Occipital lobe (tissue), 2 donors: Measurements from ENCODE around the gene ALG12. TPM values are rescaled to one million over a fixed set of nuclear protein-coding genes. Genes with fewer than 3 reads are reported as not detected.

Experiments
- DNase-seq: peaks from one replicate; lab custom pipeline; 2025; lab: John Stamatoyannopoulos, UW
- total RNA-seq: library from RNA; depleted of rRNA; stranded (reverse); fragments of >200 nt; gene quantifications from one replicate; pipeline ENCODE4 v1.2.3, GENCODE V29; 2014

ALG12 gene
- total RNA-seq, 1 donor from 2014 or later = 11.7 TPM

DNA sequence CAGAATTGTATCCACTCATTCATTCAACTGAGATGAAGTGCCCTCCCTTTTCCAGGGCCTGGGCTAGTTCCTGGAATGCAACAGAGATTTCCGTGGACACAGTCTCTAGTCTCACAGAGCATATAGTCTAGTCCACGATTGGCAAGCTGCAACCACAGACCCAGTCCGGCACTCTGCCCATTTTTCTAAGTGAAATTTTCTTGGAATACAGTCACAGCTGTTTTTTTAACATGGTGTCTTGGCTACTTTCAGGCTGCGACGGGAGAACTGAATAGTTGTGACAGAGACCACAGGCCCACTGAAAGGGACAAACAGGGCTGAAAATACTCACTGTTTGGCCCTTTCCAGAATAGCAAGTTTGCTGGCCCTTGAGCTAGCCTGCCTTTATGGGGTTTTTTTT lies 29.2 kb downstream of the ALG12 start:
- no peak for DNase-seq

DNA sequence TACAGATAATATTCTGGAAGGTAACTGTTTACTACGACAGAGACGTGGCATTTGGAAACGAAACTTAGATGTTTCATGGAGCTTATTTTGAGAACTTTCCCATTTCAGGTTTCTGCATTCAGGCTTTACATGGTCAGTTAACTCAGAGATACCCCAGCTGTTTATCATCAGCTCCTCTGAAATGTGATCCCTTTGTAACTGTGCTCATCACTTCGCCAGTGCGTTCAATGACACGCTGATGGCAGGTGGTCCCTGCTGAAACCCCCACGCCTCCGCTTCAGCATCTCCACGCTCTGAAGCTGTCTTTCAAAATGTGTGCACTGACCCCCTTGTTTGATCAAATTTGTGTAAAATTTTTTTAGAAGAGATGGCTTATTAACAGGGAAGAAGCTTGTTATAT lies 30.5 kb downstream of the ALG12 start:
- DNase-seq = no peak

DNA sequence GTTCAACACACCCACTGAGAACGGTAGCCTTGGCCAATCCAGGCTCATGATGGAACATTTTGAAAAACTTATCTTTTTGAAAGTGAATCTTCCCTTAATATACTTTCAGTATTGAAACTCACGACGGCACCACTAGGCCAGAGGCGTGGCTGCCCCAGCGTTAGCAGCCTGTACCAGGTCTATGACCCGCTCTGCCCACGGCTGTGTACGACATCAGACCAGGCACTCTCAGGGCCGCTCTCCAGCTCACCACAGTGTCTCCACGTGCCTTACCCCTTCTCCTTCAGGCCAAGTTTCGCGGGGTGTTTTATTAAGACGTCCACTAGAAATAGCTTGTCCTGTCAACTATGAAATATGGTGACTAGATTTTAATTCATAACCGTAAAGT lies 31.2 kb downstream of the ALG12 start:
- DNase-seq = no peak

DNA sequence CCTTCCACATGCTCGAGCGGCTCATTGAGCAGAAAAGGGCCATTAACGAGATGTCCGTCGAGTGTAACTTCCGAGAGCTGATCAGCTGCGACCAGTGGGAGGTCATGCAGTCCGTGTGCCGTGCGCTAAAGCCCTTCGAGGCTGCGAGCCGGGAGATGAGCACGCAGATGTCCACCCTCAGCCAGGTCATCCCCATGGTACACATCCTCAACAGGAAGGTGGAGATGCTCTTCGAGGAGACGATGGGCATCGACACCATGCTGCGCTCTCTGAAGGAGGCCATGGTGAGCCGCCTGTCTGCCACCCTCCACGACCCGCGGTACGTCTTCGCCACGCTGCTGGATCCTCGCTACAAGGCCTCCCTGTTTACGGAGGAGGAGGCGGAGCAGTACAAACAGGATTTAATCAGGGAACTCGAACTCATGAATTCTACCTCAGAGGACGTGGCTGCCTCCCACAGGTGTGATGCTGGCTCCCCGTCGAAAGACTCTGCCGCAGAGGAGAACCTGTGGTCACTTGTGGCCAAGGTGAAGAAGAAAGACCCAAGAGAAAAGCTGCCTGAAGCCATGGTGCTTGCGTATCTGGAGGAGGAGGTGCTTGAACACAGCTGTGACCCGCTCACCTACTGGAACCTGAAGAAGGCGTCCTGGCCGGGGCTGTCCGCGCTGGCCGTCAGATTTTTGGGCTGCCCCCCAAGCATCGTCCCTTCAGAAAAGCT lies 31.7 kb downstream of the ALG12 start:
- no peak for DNase-seq

DNA sequence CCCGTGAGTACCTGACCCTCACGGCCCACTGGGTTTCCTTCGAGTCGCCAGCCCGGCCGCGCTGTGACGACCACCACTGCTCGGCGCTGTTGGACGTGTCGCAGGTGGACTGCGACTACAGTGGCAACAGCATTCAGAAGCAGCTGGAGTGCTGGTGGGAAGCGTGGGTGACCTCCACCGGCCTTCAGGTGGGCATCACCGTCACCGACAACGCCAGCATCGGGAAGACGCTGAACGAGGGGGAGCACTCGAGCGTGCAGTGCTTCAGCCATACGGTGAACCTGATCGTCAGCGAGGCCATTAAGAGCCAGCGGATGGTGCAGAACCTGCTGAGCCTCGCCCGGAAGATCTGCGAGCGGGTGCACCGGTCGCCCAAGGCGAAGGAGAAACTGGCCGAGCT lies 32.4 kb downstream of the ALG12 start:
- DNase-seq = no peak

DNA sequence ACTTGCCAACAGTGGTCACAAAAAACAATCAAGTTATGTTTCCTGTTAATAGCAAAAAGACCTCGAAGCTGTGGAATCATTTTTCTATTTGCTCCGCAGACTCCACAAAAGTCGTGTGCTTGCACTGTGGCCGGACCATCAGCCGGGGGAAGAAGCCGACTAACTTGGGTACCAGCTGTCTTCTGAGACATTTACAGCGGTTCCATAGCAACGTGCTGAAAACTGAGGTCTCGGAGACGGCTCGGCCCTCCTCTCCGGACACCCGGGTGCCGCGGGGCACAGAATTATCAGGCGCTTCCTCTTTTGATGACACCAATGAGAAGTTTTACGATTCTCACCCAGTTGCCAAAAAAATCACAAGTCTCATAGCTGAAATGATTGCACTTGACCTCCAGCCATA lies 33.0 kb downstream of the ALG12 start:
- DNase-seq = no peak

DNA sequence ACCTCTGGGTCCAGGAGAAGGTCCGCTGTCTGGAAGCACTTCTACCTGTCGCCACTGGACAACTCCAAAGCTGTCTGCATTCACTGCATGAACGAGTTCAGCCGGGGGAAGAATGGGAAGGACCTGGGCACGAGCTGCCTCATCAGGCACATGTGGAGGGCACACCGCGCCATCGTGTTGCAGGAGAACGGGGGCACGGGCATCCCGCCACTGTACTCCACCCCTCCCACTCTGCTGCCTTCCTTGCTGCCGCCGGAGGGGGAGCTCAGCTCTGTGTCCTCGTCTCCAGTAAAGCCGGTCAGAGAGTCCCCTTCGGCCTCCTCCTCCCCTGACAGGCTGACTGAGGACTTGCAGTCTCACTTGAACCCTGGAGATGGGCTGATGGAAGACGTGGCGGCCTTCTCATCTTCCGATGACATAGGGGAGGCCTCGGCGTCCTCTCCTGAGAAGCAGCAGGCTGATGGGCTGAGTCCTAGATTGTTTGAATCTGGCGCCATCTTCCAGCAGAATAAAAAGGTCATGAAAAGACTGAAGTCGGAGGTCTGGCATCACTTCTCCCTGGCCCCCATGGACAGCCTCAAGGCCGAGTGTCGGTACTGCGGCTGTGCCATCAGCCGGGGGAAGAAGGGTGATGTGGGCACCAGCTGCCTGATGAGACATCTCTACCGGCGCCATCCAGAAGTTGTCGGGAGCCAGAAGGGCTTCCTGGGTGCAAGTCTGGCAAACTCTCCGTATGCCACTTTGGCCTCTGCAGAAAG lies 33.6 kb downstream of the ALG12 start:
- no peak for DNase-seq

DNA sequence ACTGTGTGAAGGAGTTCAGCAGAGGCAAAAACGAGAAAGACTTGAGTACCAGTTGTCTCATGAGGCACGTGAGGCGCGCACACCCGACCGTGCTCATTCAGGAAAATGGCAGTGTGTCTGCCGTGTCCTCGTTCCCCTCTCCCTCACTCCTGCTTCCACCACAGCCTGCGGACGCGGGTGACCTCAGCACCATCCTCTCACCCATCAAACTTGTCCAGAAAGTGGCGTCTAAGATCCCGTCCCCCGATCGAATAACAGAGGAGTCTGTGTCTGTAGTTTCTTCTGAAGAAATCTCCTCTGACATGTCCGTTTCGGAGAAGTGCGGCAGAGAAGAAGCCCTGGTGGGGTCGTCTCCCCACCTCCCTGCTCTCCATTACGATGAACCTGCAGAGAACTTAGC lies 34.2 kb downstream of the ALG12 start:
- DNase-seq = no peak

DNA sequence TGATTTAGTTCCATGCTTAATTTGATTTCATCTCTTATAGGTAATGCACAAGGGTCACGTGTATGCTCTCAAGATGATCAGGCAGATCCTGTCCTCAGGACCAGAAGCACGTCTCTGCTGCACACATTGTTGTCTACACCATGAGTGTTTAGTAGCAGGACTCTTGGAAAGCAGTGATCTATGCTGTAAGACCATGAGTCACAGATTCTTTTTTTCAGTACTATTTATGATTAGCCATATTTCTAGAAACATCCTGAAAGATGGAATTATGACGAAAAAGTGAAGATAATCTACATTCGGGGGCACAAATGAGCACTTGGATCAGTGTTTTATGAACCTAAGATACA lies 35.0 kb downstream of the ALG12 start:
- no peak for DNase-seq

DNA sequence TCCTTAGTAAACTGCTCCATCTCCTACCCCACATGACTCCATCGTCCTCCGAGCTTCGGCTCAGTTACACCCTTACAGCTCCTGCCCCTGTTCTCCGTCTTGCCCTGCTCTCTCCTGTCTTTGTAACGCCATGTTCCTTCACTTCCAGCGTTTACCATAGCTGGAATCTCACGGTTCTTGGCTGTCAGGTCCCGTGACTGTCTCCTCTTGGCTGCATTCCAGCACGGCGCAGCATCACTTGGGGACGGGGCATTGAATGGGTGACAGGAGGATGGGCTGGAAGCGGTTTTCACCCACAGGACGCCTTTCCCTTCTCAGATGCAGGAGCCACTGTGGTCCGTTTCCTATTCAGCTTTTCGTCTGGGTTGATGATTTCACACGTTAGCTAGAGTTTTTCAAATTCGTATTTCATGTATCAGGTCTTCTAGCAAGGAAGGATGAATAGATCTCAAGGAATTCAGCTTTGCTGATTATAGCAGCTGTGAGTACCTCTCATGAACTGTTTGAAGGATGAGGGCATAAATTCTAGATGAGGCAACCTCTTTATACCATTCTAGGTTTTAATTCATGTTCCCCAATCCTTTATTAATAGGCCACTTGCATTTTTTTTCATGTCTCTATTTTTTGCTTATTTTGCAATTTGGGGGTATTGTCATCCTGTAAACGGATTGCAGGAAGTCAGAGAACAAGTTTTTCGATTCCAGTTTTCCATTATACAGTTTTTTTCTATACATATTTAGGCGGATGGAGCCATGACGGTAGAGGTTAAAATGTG lies 35.5 kb downstream of the ALG12 start:
- no peak for DNase-seq

DNA sequence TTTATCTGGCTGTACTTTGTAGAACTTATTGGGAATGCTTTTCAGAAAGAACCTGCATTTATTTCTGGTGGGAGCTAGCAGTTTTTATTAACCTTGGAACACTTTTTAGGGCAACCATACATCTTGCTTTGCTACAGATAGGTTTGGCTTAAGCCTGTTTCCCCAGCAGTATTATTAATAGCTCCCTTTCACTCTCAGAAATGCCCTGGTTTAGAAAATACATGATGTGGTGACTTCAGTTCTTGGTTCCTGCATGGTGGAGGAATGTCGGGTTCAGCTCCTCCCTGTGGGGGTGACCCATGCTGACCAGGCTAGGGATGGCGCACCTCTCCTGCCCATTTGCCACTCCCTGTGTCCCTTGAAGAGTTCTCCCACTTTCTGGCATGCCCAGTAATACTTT lies 36.4 kb downstream of the ALG12 start:
- DNase-seq = no peak

DNA sequence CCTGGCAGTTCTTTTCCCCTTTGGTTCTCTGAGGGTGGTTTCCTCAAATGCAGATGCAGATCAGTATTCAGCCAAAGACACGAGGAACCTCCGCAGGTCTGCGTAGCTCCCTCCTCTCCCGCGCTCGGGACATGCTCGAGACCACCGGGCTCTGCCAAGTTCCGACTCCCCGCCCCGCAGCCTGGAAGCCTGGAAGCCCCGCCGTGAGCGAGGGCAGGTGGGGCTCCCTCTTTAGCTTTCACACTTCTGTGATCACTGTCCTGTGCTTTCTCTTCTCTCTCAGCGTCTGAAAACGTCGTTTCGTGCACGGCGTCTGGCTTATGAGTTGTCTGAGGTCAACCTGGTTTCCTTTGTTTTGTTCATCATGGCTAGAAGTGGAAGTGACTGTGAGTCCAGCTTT lies 38.0 kb downstream of the ALG12 start:
- DNase-seq = no peak

DNA sequence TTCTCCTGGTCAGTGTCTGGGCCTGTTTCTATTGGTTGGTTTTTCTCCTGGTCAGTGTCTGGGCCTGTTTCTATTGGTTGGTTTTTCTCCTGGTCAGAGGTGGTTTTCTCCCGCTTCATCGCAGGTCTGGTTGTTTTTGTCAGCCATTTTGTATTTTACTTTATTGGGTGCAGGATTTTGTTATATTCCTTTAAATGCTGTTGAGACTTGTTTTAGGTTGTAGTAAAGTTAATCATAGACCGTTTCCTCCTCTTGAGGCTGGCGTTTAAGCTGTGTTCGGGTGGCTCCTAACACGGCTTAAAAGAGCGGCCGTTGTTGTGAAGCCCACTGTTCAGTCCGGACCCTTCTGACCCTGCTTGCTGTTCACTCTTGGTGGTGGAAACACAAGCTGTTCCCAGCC lies 38.4 kb downstream of the ALG12 start:
- no peak for DNase-seq

DNA sequence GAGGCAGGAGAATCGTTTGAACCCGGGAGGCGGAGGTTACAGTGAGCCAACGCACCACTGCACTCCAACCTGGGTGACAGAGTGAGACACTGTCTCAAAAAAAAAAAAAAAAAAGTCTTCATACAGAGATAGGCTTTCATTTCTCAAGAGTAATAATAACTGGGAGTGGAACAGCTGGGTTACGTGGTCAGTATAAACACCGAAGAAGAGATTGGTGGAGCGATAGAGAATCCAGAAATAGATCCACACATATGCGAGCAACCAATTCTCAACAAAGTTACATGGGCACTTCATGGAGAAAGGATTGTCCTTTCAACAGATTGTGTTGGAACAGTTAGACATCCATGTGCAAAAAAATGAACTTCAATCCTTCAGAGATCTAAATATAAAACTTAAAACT lies 40.0 kb downstream of the ALG12 start:
- no peak for DNase-seq

DNA sequence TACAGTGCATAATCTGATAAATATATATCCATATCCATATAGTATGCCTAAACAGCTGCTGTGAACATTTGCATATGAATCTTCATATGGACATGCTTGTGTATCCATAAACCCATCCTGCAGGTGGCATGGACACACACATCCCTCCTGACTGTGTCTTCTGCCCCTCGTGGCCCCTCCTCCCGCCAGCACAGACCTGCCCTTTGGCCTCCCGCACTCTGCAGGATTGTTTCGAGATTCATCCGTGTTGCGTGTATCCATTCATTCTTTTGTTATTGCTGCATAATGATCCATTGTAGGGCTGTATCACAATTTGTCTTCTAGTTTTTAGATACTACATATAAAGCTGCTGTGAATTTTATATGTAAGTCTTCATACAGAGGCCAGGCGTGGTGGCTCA lies 40.6 kb downstream of the ALG12 start:
- DNase-seq = no peak

DNA sequence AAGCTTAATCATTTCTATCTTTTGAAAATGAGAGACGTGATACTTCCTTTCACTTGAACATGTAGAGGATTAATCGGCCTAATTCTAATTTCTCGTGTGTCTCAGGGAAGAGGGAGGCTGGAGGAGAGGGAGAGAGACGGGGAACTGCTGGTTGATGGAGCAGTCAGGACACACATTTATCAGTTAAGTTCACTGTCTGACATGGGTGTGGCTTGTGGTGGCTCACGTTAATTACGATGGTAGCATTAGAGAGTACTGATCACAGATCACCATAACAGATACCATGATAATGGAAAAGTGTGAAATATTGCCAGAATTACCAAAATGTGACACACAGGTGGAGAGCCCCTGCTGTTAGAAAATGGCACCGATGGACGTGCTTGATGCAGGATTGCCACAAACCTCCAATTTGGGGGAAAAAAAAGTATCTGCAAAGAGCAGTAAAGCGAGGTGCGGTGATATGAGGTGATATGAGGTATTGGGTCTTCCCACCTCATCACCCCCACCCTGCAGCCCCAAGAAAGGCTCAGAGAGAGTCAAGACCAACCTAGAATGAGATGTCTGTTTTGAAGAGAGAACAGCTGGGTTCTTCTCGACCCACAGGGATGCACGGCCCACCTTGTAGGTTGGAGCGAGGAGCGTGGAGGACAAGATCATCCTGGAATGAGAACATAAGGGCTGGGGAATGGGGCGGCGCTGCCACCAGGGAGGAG lies 44.9 kb downstream of the ALG12 start:
- no peak for DNase-seq

DNA sequence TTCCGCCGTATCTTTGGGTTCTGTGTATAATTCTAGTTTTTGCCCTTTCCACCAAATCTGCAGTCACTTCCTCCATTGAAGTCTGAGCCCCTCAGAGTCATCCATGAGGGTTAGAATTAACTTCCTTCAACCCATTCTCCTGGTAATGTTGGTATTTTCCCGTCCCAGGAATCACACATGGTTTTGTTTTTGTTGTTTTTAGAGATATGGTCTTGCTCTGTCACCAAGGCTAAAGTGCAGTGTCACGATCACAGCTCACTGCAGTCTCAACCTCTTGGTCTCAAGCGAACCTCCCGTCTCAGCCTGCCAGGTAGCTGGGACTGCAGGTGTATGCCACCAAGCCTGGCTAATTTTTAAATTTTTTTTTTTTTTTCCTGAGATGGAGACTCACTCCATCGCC lies 45.9 kb downstream of the ALG12 start:
- DNase-seq = no peak

DNA sequence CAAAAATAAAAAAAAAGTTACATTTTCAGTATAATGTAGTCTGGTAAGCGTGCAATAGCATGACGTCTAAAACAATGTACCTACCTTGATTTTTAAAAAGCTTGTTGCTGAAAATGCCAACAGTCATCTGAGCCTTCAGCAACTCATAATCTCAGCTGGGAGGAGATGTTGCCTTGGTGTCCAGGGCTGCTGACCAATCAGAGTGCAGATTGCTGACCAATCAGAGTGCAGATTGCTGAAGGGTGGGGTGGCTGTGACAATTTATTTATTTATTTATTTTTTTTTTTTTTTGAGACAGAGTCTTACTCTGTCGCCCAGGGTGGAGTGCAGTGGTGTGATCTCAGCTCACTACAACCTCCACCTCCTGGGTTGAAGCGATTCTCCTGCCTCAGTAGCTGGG lies 46.8 kb downstream of the ALG12 start:
- DNase-seq = no peak

DNA sequence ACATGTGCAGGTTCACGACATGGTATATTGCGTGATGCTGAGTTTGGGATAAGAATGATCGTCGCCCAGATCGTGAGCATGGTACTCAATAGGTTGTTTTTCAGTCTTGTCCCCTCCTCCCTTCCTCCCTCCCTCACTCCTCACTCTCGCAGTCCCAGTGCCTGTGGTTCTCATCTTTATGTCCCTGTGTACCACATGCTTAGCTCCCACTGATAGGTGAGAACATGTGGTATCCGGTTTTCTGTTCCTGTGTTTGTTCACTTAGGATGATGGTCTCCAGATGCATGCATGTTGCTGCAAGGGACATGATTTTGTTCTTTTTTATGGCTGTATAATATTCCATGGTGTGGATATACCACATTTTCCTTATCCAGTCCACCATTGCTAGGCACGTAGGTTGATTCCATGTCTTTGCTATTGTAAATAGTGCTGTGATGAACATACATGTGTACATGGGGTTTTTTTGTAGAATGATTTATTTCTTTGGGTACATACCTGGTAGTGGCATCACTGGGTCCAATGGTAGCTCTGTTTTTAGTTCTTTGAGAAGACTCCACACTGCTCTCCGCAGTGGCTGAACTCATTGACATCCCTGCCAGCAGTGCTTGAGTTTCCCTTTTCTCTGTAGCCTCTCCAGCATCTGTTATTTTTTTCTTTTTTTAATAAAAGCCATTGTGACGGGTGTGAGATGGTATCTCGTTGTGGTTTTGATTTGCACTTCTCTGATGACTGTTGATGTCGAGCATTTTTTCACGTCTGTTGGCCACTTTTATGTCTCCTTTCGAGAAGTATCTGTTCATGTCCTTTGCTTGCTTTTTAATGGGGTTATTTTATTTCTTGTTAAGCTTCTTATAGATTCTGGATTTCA lies 48.2 kb downstream of the ALG12 start:
- no peak for DNase-seq

DNA sequence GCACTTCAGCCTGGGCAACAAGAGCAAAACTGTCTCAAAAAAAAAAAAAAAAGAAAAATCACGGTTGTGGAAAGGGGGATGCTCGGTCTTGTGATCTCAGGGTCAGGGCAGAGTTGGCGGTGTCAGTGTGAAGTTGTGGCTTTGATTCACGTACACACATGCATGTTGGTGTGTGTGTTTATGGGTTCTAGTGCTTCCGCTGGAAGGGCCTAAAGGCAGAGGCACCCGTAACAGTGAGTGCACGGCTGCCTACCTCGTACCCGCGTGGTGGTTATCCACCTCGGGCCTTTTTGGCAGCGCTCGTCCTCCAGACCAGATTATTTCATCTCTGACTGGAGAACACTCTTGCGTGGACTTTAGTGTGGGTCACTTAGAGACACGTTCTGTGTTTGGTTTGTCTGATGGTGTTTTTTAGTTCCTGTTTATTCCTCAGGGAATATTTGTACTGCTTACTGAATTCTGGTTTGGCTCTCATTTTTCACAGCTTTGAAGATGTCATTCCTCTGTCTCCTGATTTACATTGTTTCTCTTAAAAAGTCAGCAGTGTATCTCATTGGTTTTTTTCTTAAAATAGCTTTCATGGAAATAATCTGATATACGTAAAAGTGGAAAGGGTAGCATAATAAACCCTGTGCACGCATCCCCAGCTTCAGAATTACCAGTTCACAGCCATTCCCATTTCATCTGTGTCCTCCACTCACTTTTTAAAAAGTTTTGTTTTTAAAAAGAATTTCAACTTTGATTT lies 49.0 kb downstream of the ALG12 start:
- no peak for DNase-seq
